NOMO-1 treated with dmso at 0.1 percent for 144 hours (cell line): Measurements from ENCODE around the gene RHOBTB1.

ENCODE experiments used
- DNase-seq: peaks from one replicate; lab custom pipeline; 2025; ENCODE audit not compliant: unreplicated experiment; lab: John Stamatoyannopoulos, UW

RHOBTB1 gene

GRCh38 chr10:60823324-60823723, 120.7 kb downstream of the RHOBTB1 start:
- no peak for DNase-seq

- no peak for DNase-seq
Observed at GRCh38 chr10:60822809-60823208, 121.2 kb downstream of the RHOBTB1 start.

GRCh38 chr10:60821656-60822055, 122.3 kb downstream of the RHOBTB1 start:
- DNase-seq: no peak

- no peak for DNase-seq
Observed at GRCh38 chr10:60820093-60820754, 123.8 kb downstream of the RHOBTB1 start.
